Prostate gland (tissue), 2 donors: Measurements from ENCODE around the gene FOXD4L1. TPM values are rescaled to one million over a fixed set of nuclear protein-coding genes. Genes with fewer than 3 reads are reported as not detected.
"Not testable (repeated sequence)": the region's sequence is repeated elsewhere in the genome, so short reads cannot be mapped to it uniquely, and the experiment has no call there.

Source experiments
- DNase-seq: peaks from one replicate; pipeline ENCODE4 v3.0.0-alpha.2; 2019; ENCODE audit warnings: low spot score
- H3K27ac ChIP-seq, 2 donors: fragments of 200-600 bp; sonication (generic); 2 replicates each; pipeline ENCODE4 v1.5.1; 2017 to 2019
- H3K27me3 ChIP-seq: fragments of 200-600 bp; sonication (generic); replicated peaks from 2 replicates; pipeline ENCODE4 v1.5.1; 2019; ENCODE audit not compliant: insufficient read depth
- H3K36me3 ChIP-seq, 2 donors: fragments of 200-600 bp; sonication (generic); 1 replicate in 1 of 2; 2 replicates in 1 of 2; pipeline versions ENCODE4 v1.5.1 to v1.8.1; 2017 to 2019
- H3K4me1 ChIP-seq: fragments of 200-600 bp; sonication (generic); replicated peaks from 2 replicates; pipeline ENCODE4 v1.5.1; 2019
- H3K4me3 ChIP-seq, 2 donors: fragments of 200-600 bp; sonication (generic); 2 replicates each; pipeline ENCODE4 v1.5.1; 2017 to 2019
- H3K9me3 ChIP-seq: fragments of 200-600 bp; sonication (generic); 2 replicates; pipeline ENCODE4 v1.5.1; 2017
- WGBS: methylation state at CpG from one replicate; pipeline ENCODE4 v1.1.5; 2018; 5-methylcytosine and 5-hydroxymethylcytosine counted together
- intact Hi-C: fragments of 100-400 bp; cut with DNase I; formaldehyde crosslinking; loops from one replicate; pipeline ENCODE4 v1.14.2; 2022
- total RNA-seq, 2 donors: library from RNA; depleted of rRNA; stranded (reverse); fragments of >200 nt; gene quantifications; one replicate each; pipeline ENCODE4 v1.1.0, GENCODE V29; 2016

The FOXD4L1 gene
- total RNA-seq, 2 donors from 2014 or later = not detected

DNA sequence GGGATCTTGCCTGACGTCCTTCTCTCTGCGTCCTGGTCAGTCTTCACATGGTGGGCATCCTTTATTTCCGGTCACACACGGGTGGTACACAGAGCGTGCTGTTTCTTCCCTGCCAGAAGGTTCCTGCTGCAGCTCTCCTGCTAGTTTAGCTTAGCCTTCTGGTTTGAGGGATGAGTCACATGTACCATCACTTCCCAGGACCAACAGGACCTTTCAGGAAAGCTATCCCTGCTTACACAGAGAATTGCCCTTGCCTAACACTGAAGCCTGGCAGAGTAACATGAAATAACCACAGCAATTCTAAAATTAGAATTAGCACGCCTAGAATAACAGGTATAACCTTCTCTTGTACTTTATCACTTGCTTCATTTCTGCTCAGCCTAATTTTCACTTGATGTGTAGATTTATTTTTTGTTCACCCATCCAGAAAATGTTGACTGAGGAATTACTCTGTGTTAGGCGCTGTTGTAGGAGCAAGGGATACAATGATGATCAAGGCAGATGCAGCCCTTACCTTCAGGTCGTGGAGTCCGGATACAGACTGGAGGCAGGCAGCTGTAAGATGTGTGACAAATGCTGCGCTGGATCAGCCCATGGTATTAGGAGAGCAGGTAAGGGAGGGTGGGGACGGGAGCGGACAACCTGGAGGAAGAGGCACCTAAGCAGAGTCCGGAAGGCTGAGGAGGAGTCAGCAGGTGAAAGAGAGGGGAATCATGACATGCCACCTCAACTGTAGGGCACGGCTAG lies 9.1 kb downstream of the FOXD4L1 start:
- H3K4me3 ChIP-seq, H3K27ac ChIP-seq, DNase-seq, H3K4me1 ChIP-seq, H3K27me3 ChIP-seq, H3K36me3 ChIP-seq, H3K9me3 ChIP-seq, intact Hi-C loops: not testable (repeated sequence)
- 19% methylated on average over 13 of the region's 14 CpGs for WGBS

DNA sequence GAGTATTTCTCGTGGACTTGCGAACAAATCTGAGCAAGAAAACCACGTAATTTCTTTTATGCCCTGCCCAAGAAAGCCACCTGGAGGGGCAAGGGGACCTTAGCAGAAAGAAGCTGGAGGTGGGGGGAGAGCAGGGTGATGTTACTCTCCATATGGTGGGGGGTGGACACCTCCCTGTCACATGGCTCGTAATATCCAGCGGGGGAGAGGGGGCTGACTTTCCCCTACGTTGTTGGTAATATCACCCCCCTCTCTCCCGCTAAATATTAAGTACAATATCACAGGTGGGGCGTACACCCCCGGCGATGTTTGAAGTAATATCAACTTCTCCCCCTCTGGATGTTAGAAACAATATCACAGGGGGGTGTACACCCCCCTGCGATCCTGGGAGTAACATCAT lies 9.7 kb downstream of the FOXD4L1 start:
- H3K27me3 ChIP-seq, DNase-seq, H3K4me3 ChIP-seq, H3K36me3 ChIP-seq, H3K4me1 ChIP-seq, intact Hi-C loops, H3K9me3 ChIP-seq, H3K27ac ChIP-seq: not testable (repeated sequence)
- WGBS = 43% methylated on average over 11 of the region's 11 CpGs

- DNase-seq, H3K4me3 ChIP-seq, intact Hi-C loops, H3K27me3 ChIP-seq, H3K9me3 ChIP-seq, H3K36me3 ChIP-seq, H3K4me1 ChIP-seq, H3K27ac ChIP-seq: not testable (repeated sequence)
- 88% methylated on average over 2 of the region's 3 CpGs for WGBS
These were observed 12.4 kb downstream of the FOXD4L1 start for GRCh38 chr2:113510913-113511312.

- H3K4me3 ChIP-seq, DNase-seq, H3K27ac ChIP-seq, H3K36me3 ChIP-seq, intact Hi-C loops, H3K9me3 ChIP-seq, H3K27me3 ChIP-seq, H3K4me1 ChIP-seq: not testable (repeated sequence)
- WGBS = 68% methylated on average over 14 of the region's 14 CpGs
These were observed 13.4 kb downstream of the FOXD4L1 start for GRCh38 chr2:113511859-113512258.

DNA sequence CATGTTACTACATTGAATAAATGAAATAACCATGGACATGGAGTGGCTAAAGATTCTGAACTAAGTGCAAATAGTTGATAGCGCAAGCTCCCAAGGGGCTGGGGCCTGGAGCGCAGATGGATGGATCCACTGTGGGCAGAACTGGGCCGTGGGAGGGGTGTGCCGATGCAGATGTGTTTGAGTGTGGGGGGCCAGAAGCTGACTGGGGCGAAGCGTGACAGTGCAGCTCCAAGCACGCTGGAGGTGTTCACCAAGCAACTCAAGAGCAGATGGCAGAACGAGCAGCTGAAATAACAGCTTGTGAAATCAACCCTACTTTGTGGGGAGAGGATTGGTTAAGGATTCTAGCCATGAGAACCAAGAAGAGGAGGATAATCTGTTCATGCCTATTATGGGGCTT lies 17.0 kb downstream of the FOXD4L1 start:
- intact Hi-C loops, H3K9me3 ChIP-seq: not testable (repeated sequence)

DNA sequence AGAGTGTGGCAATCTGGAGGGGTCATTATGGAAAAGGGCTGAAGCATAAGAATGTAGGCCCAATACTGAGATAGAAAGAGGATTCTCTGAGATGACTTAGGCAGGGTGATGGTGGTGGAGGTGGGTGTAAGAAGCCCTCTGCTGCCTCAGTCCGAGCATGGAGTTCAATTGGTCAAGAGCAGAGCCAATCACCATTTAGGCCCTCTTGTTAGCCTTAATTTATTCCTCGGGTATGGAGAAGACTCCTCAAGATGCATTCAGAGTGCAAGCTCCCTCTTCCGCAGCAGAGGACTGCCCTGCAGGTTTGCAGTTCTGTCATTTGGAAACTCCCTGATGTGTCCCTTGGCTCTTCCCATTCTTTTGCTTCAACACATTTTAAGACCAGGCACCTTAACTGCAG lies 17.5 kb downstream of the FOXD4L1 start:
- H3K27ac ChIP-seq, DNase-seq, H3K4me3 ChIP-seq, H3K9me3 ChIP-seq, H3K4me1 ChIP-seq, H3K27me3 ChIP-seq, H3K36me3 ChIP-seq, intact Hi-C loops: not testable (repeated sequence)
- WGBS = 75% methylated on average over 3 of the region's 3 CpGs

More for the DNA sequence above, 17.0 kb downstream of the FOXD4L1 start:
- not testable (repeated sequence) for H3K27ac ChIP-seq, H3K4me1 ChIP-seq, H3K36me3 ChIP-seq, DNase-seq, H3K27me3 ChIP-seq, H3K4me3 ChIP-seq
- WGBS = 85% methylated on average over 8 of the region's 8 CpGs

- H3K4me1 ChIP-seq, H3K9me3 ChIP-seq, H3K36me3 ChIP-seq, H3K27me3 ChIP-seq, intact Hi-C loops, H3K27ac ChIP-seq, H3K4me3 ChIP-seq, DNase-seq: not testable (repeated sequence)
- 93% methylated on average over 1 of the region's 2 CpGs for WGBS
These were observed 18.6 kb downstream of the FOXD4L1 start for GRCh38 chr2:113517025-113517424.

DNA sequence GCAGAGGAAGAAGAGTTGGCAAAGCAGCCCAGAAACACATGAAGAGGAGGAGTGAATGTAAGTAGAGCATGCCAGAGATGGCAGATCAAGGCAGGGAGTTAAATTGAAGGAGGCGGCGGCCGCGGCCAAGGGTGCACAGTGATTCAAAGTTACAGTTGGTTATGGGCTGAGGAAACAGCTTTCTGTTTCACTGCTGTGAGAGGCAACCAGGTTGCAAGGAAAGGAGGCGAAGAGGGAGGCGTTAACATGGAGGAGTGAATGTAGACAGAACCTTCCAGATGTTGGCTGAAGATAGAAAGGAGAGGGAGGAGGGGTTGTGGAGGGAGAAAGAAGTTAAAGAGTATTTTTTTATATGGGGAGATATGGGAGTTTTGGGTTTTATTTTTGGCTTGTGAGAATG lies 22.4 kb downstream of the FOXD4L1 start:
- H3K9me3 ChIP-seq, DNase-seq, H3K4me3 ChIP-seq, H3K36me3 ChIP-seq, H3K27ac ChIP-seq, intact Hi-C loops, H3K4me1 ChIP-seq, H3K27me3 ChIP-seq: not testable (repeated sequence)
- 64% methylated on average over 6 of the region's 6 CpGs for WGBS

GRCh38 chr2:113521492-113521891 lies 23.0 kb downstream of the FOXD4L1 start:
- H3K4me3 ChIP-seq, DNase-seq, H3K27ac ChIP-seq, H3K36me3 ChIP-seq, intact Hi-C loops, H3K9me3 ChIP-seq, H3K4me1 ChIP-seq, H3K27me3 ChIP-seq: not testable (repeated sequence)
- 74% methylated on average over 5 of the region's 5 CpGs for WGBS

GRCh38 chr2:113524986-113525385 lies 26.5 kb downstream of the FOXD4L1 start:
- H3K9me3 ChIP-seq, DNase-seq, H3K4me1 ChIP-seq, H3K36me3 ChIP-seq, H3K27ac ChIP-seq, H3K4me3 ChIP-seq, H3K27me3 ChIP-seq, intact Hi-C loops: not testable (repeated sequence)
- WGBS = 55% methylated on average over 1 of the region's 1 CpG

- 24% methylated on average over 5 of the region's 12 CpGs for WGBS
- H3K4me1 ChIP-seq, DNase-seq, H3K27ac ChIP-seq, H3K27me3 ChIP-seq, intact Hi-C loops, H3K9me3 ChIP-seq, H3K36me3 ChIP-seq, H3K4me3 ChIP-seq: not testable (repeated sequence)
These were observed 29.0 kb downstream of the FOXD4L1 start for GRCh38 chr2:113527350-113528045.

DNA sequence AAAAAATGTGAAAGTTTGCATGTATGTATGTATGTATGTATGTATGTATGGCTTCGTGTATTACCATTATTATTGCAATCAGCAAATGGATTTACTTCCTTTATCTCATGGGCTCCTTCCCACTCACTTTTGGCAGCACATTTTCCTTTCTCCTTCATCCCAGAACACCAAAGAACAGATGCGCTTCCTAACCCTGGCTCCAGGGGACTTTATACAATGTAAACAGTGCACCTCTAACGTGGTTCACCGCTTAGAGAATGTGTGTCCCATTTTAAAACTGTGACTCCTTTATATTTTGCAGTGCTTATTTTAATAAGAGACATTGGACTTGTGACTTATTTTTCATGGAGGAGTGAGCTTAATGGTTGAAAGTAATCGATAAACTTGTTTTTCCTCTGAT lies 29.7 kb downstream of the FOXD4L1 start:
- H3K27me3 ChIP-seq, H3K27ac ChIP-seq, H3K9me3 ChIP-seq, intact Hi-C loops, H3K4me3 ChIP-seq, DNase-seq, H3K4me1 ChIP-seq, H3K36me3 ChIP-seq: not testable (repeated sequence)
- WGBS = 56% methylated on average over 5 of the region's 5 CpGs

DNA sequence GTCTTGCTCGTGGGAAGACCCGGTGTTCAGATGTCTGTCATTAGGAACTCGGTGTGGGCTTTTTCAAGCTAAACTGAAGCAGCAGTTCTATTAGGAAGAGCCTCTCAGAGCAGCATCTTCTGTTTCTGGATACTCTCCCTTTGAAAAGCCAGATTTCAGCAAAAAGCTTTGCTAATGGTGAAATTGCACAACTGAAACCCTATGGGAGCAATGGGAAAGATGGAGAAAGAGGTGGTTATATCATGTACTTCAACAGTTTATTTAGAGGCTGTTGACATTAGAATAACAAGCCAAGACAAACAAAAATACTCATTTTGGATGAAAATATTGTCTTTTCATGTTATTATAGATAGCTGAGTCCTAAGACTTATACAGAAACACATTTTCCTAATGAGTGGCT lies 30.4 kb downstream of the FOXD4L1 start:
- DNase-seq, intact Hi-C loops, H3K27ac ChIP-seq, H3K4me1 ChIP-seq, H3K9me3 ChIP-seq, H3K36me3 ChIP-seq, H3K27me3 ChIP-seq, H3K4me3 ChIP-seq: not testable (repeated sequence)
- 74% methylated on average over 3 of the region's 3 CpGs for WGBS
